Right forelimb (tissue), 1 donor: Measurements from ENCODE around the gene CPED1.
"Not testable (repeated sequence)": the region's sequence is repeated elsewhere in the genome, so short reads cannot be mapped to it uniquely, and the experiment has no call there.

Experiments used
- DNase-seq: peaks from one replicate; pipeline ENCODE4 v3.0.0-alpha.2; 2018

The CPED1 gene

GRCh38 chr7:121157885-121158590 is 169.5 kb downstream of the CPED1 start:
- no peak for DNase-seq

- DNase-seq = no peak
Measured at GRCh38 chr7:121158665-121159064, 170.2 kb downstream of the CPED1 start.

GRCh38 chr7:121159553-121159952 is 171.0 kb downstream of the CPED1 start:
- no peak for DNase-seq

- no peak for DNase-seq
Measured at GRCh38 chr7:121160150-121161008, 171.9 kb downstream of the CPED1 start.

GRCh38 chr7:121163699-121164098 is 175.2 kb downstream of the CPED1 start:
- no peak for DNase-seq

GRCh38 chr7:121164247-121164646 is 175.7 kb downstream of the CPED1 start:
- DNase-seq = no peak

GRCh38 chr7:121166916-121167315 is 178.4 kb downstream of the CPED1 start:
- DNase-seq = no peak

GRCh38 chr7:121167971-121168370 is 179.5 kb downstream of the CPED1 start:
- no peak for DNase-seq

- no peak for DNase-seq
Measured at GRCh38 chr7:121169469-121169868, 181.0 kb downstream of the CPED1 start.

- DNase-seq = no peak
Measured at GRCh38 chr7:121172484-121172883, 184.0 kb downstream of the CPED1 start.

- DNase-seq = no peak
Measured at GRCh38 chr7:121175826-121176225, 187.3 kb downstream of the CPED1 start.

- no peak for DNase-seq
Measured at GRCh38 chr7:121178452-121178851, 189.9 kb downstream of the CPED1 start.

- no peak for DNase-seq
Measured at GRCh38 chr7:121178869-121179497, 190.5 kb downstream of the CPED1 start.

GRCh38 chr7:121180436-121181063 is 192.0 kb downstream of the CPED1 start:
- no peak for DNase-seq

- DNase-seq = no peak
Measured at GRCh38 chr7:121181357-121181756, 192.8 kb downstream of the CPED1 start.

GRCh38 chr7:121182281-121182680 is 193.8 kb downstream of the CPED1 start:
- DNase-seq = no peak

GRCh38 chr7:121182902-121183301 is 194.4 kb downstream of the CPED1 start:
- DNase-seq = no peak

GRCh38 chr7:121183883-121184282 is 195.4 kb downstream of the CPED1 start:
- DNase-seq = not testable (repeated sequence)

GRCh38 chr7:121186746-121187145 is 198.2 kb downstream of the CPED1 start:
- DNase-seq = no peak

GRCh38 chr7:121187222-121187621 is 198.7 kb downstream of the CPED1 start:
- no peak for DNase-seq

- no peak for DNase-seq
Measured at GRCh38 chr7:121187676-121188075, 199.2 kb downstream of the CPED1 start.

- DNase-seq = no peak
Measured at GRCh38 chr7:121192834-121193233, 204.3 kb downstream of the CPED1 start.

GRCh38 chr7:121195010-121195409 is 206.5 kb downstream of the CPED1 start:
- no peak for DNase-seq
